IPS-18c (cell line): ENCODE results near the gene SMG1.
"Not testable (repeated sequence)": the region's sequence is repeated elsewhere in the genome, so short reads cannot be mapped to it uniquely, and the experiment has no call there.

Experiments used
- H3K4me3 ChIP-seq: 2 replicates; pipeline ENCODE4 v1.7.0; 2013; ENCODE audit warnings: low read depth, mild to moderate bottlenecking, low read length, moderate library complexity; ENCODE audit not compliant: insufficient read depth
- H3K9me3 ChIP-seq: one replicate; pipeline ENCODE4 v1.6.1; 2013; ENCODE audit warnings: mild to moderate bottlenecking, low read length, moderate library complexity; ENCODE audit not compliant: control insufficient read depth, insufficient read depth

Gene SMG1

DNA sequence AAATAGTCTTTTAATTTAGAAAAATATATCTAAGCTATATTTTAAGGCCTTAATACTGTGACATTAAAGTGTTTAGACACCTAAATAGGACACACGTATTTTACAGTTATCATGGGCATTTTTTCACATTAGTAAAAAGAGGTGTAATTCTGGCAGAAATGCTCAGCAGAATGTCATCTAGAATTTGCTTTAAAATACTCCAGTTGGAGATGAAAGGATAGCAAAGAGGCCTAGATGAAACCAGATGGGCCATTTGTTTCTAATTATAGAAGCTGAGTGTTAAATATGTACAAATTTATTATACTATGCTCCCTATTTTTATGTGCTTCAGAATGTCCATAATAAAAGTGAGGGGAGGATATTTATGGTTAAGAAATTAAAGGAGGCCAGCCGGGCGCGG is 48.5 kb downstream of the SMG1 start:
- H3K4me3 ChIP-seq, H3K9me3 ChIP-seq: not testable (repeated sequence)

DNA sequence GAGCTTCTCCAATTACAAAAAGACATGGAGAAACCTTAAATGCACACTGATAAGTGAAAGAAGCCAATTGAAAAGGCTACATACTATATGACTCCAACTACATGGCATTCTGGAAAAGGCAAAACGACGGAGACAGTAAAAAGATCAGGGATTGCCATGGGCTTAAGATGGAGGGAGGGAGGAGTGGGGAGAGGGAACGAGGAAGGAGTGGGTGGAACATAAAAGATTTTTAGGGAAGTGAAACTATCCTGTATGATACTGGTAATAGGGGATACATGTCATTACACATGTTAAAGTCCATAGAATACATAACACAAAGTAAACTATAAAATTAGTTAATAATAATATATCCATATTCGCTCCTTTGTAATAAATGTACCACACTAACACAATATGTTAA is 48.9 kb downstream of the SMG1 start:
- H3K9me3 ChIP-seq, H3K4me3 ChIP-seq: not testable (repeated sequence)

DNA sequence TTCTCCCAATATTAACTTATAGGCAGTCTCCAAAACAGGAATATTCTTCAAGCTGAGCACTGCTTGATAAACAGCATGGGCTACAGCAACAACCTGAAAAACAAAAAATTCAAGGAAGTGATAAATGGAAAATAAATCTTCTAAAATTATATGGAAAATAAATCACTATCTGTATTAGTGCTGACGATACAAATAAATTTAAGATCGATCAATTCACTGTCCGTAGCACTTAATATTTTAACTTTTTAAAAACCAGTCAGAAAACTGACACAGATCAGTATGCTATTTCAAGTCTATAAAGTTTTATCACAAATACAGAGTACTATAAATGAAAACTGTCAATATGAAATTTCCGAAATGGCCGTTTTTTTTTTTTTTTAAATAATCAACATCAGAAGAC is 49.9 kb downstream of the SMG1 start:
- H3K4me3 ChIP-seq, H3K9me3 ChIP-seq: not testable (repeated sequence)

DNA sequence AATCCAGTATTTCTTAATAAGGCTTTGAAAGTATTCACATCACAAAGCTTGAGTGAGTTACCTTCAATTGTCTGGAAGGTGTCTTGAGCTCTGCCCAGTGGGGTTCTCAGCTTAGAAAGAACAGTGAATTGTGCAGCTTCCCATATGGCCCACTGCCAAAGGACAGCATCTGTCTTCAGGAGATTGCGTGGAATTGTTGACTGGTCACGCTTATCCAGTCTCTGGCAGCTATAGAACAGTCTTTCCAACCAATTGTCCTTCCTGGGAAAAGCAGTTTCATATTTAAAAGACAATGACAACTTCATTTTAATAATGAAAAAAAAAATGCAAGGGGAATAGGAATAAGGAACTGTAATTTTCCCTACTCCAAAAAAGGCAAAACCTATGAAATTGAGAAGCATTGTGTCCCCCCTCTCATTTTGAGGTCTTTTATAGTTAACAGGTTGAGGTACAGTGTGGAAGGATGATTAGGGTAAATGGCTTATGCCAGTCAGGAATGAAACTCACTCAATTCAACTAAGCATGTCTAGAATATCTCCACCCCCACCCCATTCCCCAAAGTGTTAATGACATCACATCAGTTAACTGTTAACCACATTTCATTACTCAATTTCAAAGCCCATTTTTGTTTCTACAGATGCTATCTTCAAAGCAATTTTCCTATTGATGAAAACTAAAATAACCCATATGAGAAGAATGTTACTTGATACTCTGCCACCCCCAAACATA is 57.0 kb downstream of the SMG1 start:
- H3K4me3 ChIP-seq, H3K9me3 ChIP-seq: not testable (repeated sequence)

DNA sequence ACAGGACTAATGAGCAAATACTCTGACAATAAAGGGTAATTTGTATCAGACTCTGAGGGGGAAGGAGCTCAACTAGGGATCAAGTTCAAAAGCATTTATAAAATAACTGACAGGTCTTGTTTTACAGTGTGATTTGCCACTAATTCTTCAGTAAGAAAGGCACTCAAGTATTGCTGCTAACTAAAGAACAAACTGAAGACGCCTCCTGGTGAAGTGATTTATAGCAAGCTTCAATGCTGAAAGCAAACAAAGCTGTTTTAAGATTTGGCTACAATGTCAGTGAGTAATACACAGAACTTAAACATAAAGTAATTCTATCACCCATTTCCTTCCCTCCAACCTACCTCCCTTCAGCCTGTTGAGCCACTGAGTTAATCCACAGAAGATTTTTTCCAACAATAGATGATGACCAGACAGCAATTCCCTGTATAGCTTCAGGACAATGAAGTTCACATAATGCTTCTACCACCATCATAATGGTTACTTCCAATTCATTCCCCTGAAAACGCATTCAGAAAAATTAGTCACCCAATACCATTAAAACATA is 59.9 kb downstream of the SMG1 start:
- H3K4me3 ChIP-seq, result not testable (repeated sequence)

DNA sequence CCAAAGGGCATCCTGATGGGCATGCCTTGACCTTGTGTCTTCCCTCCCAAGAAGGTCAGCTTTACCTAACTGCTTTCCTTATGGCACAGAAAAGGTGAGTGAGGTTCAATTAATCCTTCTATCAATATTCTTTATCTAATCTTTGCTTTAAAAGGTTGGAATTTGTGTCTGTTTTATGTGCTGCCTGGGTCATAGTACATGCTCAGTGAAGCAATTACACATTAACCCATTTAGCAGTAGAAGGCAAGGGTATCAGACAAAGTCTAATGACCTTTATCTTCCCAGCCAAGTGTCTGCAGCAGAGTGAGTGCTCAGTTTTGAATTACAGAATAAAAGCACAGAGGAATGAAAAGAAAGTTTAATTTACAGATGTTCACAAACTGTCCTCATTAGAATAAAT is 63.3 kb downstream of the SMG1 start:
- H3K4me3 ChIP-seq, result not testable (repeated sequence)

More for the DNA sequence above, 59.9 kb downstream of the SMG1 start:
- H3K9me3 ChIP-seq, result not testable (repeated sequence)

DNA sequence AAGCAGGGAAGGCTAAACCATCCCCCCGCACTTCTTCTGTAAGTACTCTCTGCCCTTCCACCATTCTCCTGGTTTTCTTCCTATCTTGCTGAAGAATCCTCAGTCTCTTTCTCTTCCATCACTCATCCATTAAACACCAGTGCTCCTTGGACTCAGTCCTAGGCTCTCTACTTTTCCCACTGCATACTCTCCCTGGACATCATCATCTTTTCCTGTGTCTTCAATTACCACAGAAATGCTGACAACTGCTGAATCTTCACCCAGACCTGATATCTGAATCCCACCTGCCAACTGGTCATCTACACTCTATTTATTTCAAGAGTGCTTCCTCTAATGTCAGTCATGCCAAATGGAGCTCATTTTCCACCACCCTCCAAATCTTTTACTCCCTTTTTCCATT is 71.0 kb downstream of the SMG1 start:
- no peak overlapping the region for H3K4me3 ChIP-seq
- no peaks in the 10 kb centered on the region for H3K9me3 ChIP-seq

More for the DNA sequence above, 63.3 kb downstream of the SMG1 start:
- H3K9me3 ChIP-seq, result not testable (repeated sequence)

DNA sequence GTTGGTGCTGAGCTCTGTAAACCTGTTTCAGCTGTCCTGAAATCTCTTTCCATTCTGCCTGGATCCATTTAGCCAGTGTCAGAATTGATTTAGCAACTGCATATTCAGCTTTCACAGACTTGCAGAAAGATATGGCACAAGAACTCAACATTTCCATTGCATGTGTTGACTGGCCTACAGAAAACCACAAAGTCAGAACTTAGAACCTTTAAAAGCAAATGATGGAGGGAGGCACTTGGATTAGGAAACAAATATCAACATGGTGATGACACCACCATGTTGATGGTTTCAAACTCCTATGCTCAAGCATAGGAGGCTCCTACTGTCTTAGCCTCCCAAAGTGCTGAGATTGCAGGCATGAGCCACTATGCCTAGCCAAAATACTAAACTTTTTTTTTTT is 72.5 kb downstream of the SMG1 start:
- H3K4me3 ChIP-seq, result no peak overlapping the region
- no peaks in the 10 kb centered on the region for H3K9me3 ChIP-seq

DNA sequence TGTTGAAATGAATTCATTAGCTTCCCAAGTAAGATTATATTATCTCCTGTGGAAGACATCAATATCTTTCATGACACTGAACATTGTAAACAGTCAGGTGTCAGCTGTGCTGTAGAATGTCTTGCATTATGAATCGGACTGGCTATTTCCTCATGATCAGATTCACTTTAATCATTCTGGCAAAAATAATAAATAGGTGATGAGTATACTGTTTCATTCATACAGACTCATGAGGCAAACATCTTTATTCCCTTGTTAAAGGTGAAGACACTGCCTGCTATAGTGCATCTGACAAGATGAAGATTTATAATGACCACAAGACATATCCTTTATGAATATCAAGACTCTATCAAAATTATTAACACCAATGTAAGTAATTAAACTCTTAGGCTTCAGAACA is 73.6 kb downstream of the SMG1 start:
- no peaks in the 10 kb centered on the region for H3K9me3 ChIP-seq
- no peak overlapping the region for H3K4me3 ChIP-seq

DNA sequence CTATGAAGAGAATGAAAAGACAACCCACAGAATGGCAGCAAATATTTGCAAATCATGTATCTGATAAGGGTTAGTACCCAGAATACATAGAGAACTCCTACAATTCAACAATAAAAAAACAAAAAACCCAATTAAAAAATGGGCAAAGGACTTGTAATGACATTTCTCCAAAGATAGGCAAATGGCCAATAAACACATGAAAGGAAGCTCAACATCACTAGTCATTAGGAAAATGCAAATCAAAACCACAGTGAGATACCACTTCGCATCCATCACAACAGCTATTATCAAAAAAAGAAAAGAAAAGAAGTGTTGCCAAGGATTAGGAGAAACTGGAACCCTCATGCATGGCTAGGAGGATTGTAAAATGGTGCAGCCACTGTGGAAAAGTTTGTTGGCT is 79.8 kb downstream of the SMG1 start:
- Histone ChIP-seq H3K9me3 (no peaks in the 10 kb centered on the region), H3K4me3 (no peak overlapping the region)

DNA sequence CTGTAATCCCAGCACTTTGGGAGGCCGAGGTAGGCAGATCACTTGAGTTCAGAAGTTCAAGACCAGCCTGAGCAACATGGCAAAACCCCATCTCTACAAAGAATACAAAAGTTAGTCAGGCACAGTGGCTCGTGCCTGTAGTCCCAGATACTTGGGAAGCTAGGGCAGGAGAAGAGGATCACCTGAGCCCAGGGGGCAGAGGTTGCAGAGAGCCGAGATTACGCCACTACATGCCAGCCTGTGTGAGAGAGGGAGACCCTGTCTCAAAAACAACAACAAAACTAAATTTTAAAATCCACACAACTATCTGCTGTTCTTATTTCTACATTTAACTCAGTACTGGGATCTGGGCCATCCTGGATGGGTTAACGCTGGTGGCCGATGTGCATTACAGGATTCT is 83.6 kb downstream of the SMG1 start:
- Histone ChIP-seq H3K4me3 (no peak overlapping the region), H3K9me3 (no peaks in the 10 kb centered on the region)

DNA sequence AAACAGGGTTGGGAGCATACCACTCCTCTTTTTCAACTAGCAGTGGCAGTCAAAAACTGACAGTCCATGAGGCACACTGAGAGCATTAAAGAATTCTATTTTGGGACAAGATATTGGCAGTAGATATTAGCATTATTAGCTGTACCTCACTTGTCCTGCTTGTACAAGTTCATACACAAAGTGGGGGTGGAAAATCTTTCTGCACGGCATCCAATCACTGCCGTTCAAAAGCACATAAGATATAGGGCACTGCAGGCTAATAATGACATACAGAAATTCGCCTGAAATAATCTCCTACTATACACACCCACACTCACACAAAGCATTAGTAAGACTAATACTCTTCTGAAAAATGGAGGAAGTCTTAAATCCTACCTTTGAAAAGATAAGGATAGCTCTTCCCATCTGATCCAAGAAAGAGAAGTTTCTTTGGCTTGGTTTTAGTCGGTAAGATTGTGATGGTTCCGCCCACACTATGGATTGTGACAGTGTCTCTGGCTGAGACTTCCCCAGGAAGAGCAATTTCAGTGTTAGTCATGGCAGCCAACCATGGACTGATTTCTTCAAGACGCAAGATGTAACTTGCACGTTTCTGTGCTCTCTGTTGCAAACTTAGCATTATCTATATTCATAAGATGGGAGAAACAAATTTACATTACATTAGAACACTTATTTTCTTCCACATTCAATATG is 84.2 kb downstream of the SMG1 start:
- no peak overlapping the region for H3K4me3 ChIP-seq

DNA sequence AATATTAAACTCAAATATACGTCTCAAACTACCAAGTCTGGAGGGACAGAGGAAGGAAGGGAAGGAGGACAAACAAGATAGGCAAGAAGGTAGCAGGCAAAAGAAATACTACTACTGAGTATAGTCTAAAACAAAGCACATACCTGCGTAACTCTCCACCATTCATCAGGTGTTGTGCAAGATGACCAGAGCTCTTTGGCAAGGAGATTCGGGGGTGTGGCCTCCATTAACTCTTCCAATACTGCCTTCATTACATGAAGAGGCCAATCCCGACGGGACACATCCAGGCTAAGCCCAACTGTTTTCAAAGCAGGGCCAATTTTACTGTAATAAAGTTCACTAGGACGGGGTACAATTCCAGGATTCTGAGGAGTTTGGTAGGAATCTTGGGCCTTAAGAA is 86.7 kb downstream of the SMG1 start:
- no peaks in the 10 kb centered on the region for H3K9me3 ChIP-seq
- H3K4me3 ChIP-seq, result no peak overlapping the region

More for the DNA sequence above, 84.2 kb downstream of the SMG1 start:
- no peaks in the 10 kb centered on the region for H3K9me3 ChIP-seq

DNA sequence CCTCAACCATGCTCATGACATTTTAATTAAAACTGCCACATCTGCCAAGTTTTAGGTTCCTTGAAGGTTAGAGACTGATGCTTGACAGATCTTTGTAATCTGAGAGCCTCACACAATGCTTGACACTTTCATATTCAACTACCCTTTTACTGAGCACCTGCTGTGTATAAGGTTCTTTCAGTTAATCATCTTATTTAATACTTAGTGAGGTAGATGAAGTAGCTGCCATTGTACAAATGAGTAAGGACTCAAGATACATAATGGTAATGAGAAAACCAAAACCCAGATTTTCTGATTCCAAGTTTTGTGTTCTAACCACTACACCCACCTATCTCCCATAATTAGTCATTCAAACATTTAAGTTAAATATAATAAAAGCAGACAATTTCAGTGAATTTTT is 89.5 kb downstream of the SMG1 start:
- no peak overlapping the region for H3K4me3 ChIP-seq
- H3K9me3 ChIP-seq, result no peaks in the 10 kb centered on the region

DNA sequence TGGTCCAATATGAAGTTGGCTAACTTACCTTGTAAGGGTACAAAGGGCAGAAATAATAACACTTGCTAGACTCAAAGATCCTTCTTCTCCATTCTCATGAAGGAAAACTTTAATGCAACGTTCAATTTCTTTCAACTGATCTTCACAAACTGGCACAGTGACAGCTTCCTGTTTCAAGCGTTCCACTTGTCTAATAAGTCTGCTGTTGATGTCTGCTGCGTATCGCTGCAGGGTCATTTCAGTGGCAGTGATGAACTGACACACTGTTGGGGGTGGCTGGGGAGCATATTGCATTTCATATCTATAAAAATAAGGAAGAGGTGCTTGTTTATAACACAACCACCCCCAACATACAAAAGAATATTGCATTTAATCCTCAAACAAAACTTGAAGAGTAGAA is 91.3 kb downstream of the SMG1 start:
- no peak overlapping the region for H3K4me3 ChIP-seq
- no peaks in the 10 kb centered on the region for H3K9me3 ChIP-seq

DNA sequence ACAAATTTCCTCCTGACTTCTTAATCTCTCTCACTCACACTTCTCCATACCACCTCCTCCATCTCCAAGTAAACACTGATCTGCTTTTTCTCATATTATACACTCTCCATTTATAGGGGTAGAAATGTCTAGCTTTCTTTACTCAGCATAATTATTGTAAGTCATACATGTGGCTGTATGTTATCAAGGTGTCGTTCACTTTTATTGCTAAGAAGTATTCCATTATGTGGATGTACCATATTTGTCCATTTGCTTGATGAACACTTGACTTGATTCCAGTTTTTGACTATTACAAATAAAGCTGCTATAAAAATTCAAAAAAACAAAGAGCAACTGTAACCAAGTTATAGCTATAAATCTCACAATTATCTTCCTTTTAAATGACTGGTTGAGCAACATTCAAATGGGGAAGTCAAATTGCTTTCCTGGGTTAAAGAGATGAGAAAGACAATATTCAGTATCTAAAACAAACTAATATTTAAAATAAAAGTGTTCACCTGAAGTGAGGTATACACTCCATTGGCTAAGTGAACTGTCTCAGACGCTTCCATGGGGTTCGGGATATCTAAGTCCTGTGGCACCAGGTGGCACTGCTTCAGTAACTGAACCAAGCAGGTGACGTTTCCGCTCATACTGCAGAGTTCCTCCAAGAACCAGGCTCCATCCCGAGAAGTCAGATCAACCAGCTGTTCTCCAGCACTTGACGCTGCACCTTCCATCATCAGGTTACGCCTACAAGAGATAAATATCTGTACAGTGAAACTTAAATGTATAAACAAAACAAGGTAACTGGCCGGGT is 92.3 kb downstream of the SMG1 start:
- Histone ChIP-seq H3K4me3 (no peak overlapping the region), H3K9me3 (no peaks in the 10 kb centered on the region)

DNA sequence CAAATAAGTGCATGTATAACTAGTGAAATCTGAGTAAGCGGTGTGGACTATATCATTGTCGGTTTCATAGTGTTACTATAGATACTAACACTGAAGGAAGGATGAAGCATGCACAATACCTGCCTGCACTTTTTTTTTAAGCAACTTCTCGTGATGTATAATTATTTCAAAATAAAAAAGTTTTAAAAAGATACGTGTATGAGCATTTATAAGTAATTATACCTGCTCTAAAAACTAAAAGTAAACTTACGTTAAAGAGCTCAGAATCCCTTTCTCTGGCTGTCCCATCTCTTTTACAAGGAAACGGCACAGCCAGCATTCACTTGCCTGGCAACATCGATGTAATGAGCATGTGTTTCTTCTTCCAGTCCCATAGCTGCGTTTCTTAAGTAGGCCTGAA is 93.6 kb downstream of the SMG1 start:
- H3K4me3 ChIP-seq, result no peak overlapping the region
- H3K9me3 ChIP-seq, result no peaks in the 10 kb centered on the region

DNA sequence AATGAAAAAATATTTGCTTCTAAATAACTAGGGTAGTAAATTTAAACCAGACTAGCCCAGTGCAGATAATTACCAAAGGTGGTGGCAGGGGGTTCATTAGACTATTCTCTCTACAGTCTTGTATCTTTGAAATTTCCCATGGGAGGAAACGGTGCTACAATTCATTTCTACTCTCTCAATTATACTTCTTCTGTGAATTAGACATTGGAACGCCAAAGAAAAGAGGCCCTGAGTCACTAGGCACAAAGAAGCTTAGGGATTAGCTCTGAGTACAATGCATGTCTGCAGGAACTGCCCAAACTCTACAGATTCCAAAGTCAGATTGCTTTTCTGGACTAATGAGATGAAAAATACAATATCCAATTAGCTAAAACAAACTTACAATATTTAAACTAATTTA is 94.2 kb downstream of the SMG1 start:
- Histone ChIP-seq H3K9me3 (no peaks in the 10 kb centered on the region), H3K4me3 (no peak overlapping the region)
